K562 (cell line): ENCODE results near the gene RNU6-9. TPM values are rescaled to one million over a fixed set of nuclear protein-coding genes. Genes with fewer than 3 reads are reported as not detected.

Source experiments
- GMEB1 ChIP-seq: fragments of 250-450 bp; sonication (Bioruptor Pico); IDR thresholded peaks from 2 replicates; pipeline ENCODE4 v1.4.0; 2020; ENCODE audit warnings: mild to moderate bottlenecking
- JUND ChIP-seq, 2 experiments: IDR thresholded peaks; 2 replicates in 1 of 2; 3 replicates in 1 of 2; pipeline ENCODE4 v1.6.1; 2011; ENCODE audit warnings: borderline replicate concordance in 2 of 2, low read depth in 2 of 2, low read length in 2 of 2, improper control_type of control experiment in 1 of 2, missing biosample characterization in 1 of 2, missing genetic modification characterization in 1 of 2, missing genetic modification reagents in 1 of 2
- MAX ChIP-seq: sonication (generic); formaldehyde crosslinking; IDR thresholded peaks from 2 replicates; pipeline ENCODE4 v1.9.0; 2022; ENCODE audit warnings: mild to moderate bottlenecking, missing genetic modification reagents
- PHB2 ChIP-seq: fragments of 450-650 bp; IDR thresholded peaks from 2 replicates; pipeline ENCODE4 v1.6.1; 2017; ENCODE audit warnings: low read depth
- RBM22 ChIP-seq: fragments of 200-400 bp; formaldehyde crosslinking; IDR thresholded peaks from 2 replicates; pipeline ENCODE4 v1.6.1; 2018; ENCODE audit warnings: low read length, low read depth; ENCODE audit not compliant: poor library complexity, severe bottlenecking
- ZKSCAN8 ChIP-seq: fragments of 200-800 bp; sonication (Bioruptor generic); IDR thresholded peaks from 2 replicates; pipeline ENCODE4 v1.6.1; 2016; ENCODE audit warnings: missing genetic modification characterization, missing compliant biosample characterization
- polyA plus RNA-seq, 8 experiments: library from polyadenylated mRNA; depleted of rRNA in 4 of 8; stranded (reverse) in 5 of 8; unstranded in 3 of 8; fragments of >200 nt; fragmentation: Nextera tagmentation in 2 of 8; fragmentation: Illumina TruSeq in 1 of 8; extraction: Ambion mirVana in 2 of 8; extraction: Trizol in 1 of 8; gene quantifications; 2 replicates each; pipeline versions ENCODE4 v1.2.1 to v1.2.3, GENCODE V29; 2011 to 2014; ENCODE audit warnings: inconsistent platforms in 1 of 8, missing spikeins in 1 of 8
- total RNA-seq, 7 experiments: library from RNA; depleted of rRNA in 6 of 7; stranded (reverse); fragments of >200 nt in 6 of 7; fragmentation: Illumina TruSeq in 2 of 7; extraction: Trizol in 2 of 7; gene quantifications; 2 replicates each; pipeline versions ENCODE4 v1.2.1 to v1.2.3, GENCODE V29; 2011 to 2021; ENCODE audit warnings: low replicate concordance in 1 of 7
- TF ChIP-seq, protein P1 (sequence below), 3 experiments: IDR thresholded peaks in 2 of 3; conservative IDR thresholded peaks in 1 of 3; 2 replicates each; pipeline ENCODE4 v1.5.1; 2011 to 2012; ENCODE audit warnings: low read length in 3 of 3, mild to moderate bottlenecking in 3 of 3, control low read depth in 2 of 3, improper control_type of control experiment in 1 of 3, inconsistent platforms in 1 of 3, low read depth in 1 of 3, mixed read lengths in 1 of 3, moderate library complexity in 1 of 3; ENCODE audit not compliant: insufficient read depth in 2 of 3

Gene RNU6-9
- total and polyA plus RNA-seq, 9 of the 15 experiments (the other 6 are each of a cell fraction or from before 2014, with no cell fraction given), result not detected

- TF ChIP-seq JUND (IDR thresholded peaks at IDR 0.05; ENCODE audit: borderline replicate concordance, low read depth, low read length), result no peak
- TF ChIP-seq JUND (tag; IDR thresholded peaks at IDR 0.05; ENCODE audit: borderline replicate concordance, low read depth, low read length), result no peak
- TF ChIP-seq GMEB1 (CRISPR knock-in tag), result no peak
- TF ChIP-seq, protein P1, sequence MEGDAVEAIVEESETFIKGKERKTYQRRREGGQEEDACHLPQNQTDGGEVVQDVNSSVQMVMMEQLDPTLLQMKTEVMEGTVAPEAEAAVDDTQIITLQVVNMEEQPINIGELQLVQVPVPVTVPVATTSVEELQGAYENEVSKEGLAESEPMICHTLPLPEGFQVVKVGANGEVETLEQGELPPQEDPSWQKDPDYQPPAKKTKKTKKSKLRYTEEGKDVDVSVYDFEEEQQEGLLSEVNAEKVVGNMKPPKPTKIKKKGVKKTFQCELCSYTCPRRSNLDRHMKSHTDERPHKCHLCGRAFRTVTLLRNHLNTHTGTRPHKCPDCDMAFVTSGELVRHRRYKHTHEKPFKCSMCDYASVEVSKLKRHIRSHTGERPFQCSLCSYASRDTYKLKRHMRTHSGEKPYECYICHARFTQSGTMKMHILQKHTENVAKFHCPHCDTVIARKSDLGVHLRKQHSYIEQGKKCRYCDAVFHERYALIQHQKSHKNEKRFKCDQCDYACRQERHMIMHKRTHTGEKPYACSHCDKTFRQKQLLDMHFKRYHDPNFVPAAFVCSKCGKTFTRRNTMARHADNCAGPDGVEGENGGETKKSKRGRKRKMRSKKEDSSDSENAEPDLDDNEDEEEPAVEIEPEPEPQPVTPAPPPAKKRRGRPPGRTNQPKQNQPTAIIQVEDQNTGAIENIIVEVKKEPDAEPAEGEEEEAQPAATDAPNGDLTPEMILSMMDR (IDR thresholded peaks at IDR 0.05 in 2 of 3, conservative IDR thresholded peaks at IDR 0.05 in 1 of 3; ENCODE audit: insufficient read depth in 2 of 3, low read depth in 1 of 3, low read length in 3 of 3), result peak in 1 of 3 experiments; percentile 49; a peak in 2 of 6 replicates
- TF ChIP-seq RBM22, result peak; percentile 56
- no peak for TF ChIP-seq PHB2
- TF ChIP-seq MAX (CRISPR knock-in tag), result no peak
- no peak for TF ChIP-seq ZKSCAN8 (CRISPR knock-in tag)
Measured at GRCh38 chr19:875265-875879, 17.9 kb upstream of the RNU6-9 start (continued).
